Mucosa of gallbladder (tissue), 1 donor: ENCODE results near the gene DUS1L. TPM values are rescaled to one million over a fixed set of nuclear protein-coding genes. Genes with fewer than 3 reads are reported as not detected.

Source experiments
- DNase-seq: peaks from one replicate; pipeline ENCODE4 v3.0.0-alpha.2; 2020; ENCODE audit warnings: low spot score
- total RNA-seq: library from RNA; stranded (reverse); gene quantifications from one replicate; pipeline ENCODE4 v1.2.1, GENCODE V29; 2021
- donor health status: DM: no; HTN: no; CAD: no.

Gene DUS1L
- total RNA-seq, 1 donor from 2014 or later = 92.4 TPM

- DNase-seq = no peak
These were observed 35.1 kb upstream of the DUS1L start for GRCh38 chr17:82100502-82101298.

DNA sequence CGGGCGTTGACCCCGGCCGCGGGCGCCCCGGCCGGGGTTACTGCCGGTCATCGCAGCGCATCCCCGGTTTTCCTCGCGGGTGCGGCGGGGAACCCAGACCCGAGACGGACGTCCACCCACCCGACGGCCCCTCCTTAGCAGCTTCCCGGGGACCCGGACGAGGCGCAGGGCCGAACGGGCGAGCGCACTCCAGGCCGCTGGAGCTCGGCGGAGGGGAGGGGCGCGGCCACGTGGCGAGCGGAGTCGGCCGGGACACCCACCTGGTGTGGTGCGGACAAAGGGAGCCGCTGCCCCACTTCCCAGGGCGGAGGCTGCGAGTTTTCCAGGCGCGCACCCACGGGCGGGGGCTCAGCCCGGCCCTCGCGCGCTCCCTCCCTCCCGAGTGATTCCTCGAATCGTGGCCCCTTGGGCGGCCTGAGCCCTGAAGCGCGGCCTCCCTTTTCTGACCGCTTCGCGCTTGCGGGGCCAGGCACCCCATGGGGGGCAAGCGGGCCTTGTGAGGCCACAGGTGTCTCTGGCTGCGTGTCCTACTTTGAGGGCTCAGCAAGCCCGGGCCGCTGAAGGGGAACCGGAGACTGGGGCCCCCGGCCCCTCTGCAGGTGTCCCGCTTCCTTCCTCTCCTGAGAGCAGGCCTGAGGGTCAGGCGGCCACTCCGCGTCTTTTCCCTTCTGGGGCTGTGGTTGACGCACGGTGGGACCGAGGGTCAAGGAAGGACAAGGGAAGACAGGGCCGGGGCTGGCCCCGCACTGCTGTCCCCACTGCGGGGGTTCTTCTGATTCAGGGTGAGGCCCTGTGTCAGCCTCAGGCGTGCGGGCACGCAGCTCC is 33.5 kb upstream of the DUS1L start:
- no peak for DNase-seq

DNA sequence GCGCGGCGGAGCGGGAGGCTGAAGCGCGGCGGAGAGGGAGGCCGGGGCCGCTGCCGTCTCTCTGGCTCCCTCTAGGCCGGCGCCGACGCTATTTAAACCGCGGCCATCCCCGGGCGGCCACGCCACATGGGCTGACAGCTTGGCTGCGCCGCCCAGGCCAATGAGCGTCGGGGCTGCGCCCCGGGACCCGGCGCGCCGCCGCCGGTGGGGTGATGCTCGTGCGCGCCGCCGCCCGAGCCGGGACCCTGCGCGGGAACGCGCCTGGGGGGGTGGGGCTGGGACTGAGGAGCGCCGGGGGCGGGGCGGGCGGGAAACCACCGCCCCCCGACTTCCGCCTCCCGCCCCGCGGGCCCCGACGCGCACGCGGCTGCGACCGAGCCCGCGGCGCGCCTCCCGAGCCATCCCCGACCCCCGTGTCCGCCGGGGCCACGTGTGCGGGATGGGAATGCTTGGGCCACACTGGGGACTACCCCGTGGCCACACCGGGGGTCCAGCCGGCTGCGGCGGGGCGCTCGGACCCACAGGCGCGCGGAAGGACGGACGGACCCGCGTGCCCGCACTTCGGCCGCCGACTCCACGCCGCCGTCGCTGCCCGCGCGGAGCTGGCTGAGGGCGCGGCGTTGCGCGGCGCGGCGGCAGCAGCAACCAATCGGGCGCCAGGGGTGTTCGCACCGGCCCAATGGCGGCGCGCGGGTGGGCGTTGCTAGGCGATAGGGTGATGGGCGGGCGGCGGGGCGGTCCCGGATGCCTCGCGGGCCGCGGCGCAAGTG is 32.8 kb upstream of the DUS1L start, which contains the start of gene FASN:
FASN (minus strand) TSS at position 68 of the 770 bp plus-strand sequence. CDS start 1,791 bp downstream, outside the sequence.
- DNase-seq = peak; percentile 95

- DNase-seq = no peak
These were observed 32.2 kb upstream of the DUS1L start for GRCh38 chr17:82097919-82098168.

DNA sequence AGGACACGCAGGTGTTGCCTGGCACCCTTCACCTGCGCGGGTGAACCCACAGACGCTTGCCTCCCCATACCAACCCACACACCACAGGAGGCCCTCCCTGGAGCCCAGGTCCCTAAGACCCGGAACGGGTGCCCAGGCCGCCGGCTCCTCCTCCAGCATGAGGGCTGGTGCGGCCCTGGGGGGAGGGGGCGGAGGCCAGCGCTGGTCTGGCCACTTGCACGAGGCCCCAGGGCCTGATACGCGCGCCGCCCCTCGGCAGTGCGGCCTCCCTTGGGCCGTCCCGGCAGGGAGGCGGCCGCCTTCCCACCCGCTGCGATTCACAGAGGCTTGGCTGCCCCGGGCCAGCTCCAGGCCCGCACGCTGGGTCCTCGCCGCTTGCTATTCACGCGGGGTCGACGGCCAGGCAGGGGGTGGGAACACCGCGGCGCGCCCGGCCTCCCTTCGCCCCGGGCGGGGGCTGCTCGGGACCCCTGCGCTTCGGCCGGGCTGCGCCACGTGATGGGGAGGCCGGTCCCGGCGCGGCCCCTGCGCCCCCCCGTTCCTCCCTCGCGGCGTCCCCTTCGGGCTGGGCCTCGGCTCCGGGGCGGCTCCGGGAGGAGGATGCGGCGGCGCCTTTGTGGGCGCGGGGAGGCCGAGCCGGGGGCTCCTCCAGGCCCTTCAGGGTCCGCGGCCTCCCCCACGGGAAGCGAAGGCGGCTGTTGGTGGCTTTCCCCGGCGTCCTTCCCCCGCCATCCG is 31.7 kb upstream of the DUS1L start:
- DNase-seq = no peak

DNA sequence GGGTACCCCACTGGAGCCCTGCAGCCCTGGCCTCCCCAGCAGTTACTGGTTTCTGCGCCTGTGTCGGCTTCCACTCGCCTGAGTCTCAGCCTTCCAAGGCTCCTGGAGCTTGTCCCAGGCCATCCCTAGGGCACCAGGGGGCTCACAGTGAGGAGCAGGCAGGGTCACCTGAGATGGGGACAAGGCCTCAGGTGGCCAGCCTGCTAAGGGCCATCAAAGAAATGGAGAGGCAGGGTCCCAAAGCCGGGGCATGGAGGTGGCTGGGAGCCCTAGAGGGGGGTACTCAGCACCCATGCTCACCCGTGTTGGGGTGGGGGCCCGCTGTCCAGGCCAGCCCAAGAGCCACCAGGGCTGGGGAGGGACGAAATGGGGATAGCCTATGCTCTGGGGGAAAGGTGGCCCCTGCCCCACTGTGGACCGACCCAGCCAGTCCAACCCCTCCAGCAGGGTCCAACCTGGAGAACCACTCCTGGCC is 31.1 kb upstream of the DUS1L start:
- no peak for DNase-seq

GRCh38 chr17:82095777-82096708 is 30.4 kb upstream of the DUS1L start:
- no peak for DNase-seq

GRCh38 chr17:82094931-82095776 is 29.6 kb upstream of the DUS1L start:
- no peak for DNase-seq

GRCh38 chr17:82092995-82093751 is 27.6 kb upstream of the DUS1L start:
- DNase-seq = no peak

- DNase-seq = no peak
These were observed 27.0 kb upstream of the DUS1L start for GRCh38 chr17:82092628-82092994.

DNA sequence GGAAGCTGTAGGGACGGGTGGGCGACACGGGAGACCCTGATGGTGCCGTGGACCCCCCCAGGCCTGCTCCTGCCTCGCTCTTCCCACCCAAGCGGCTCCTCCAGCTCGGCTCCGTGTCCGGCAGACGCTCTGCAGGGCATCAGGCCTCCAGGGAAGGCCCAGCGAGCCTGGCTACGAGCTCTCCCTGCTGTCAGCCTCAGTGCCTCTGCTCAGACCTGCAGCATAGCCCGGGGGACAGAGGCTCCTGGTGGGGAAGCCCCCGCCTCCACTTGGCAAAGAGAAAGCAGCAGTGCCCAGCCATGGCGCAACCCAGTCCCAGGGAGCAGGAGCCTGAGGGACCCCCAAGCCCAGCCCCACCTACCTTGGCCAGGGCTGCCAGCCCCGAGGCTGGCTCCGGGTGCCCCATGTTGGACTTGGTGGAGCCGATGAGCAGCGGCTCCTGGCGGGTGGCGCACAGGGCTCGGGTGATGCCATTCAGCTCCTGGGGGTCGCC is 26.5 kb upstream of the DUS1L start:
- DNase-seq = no peak

- no peak for DNase-seq
These were observed 25.9 kb upstream of the DUS1L start for GRCh38 chr17:82091264-82092066.

DNA sequence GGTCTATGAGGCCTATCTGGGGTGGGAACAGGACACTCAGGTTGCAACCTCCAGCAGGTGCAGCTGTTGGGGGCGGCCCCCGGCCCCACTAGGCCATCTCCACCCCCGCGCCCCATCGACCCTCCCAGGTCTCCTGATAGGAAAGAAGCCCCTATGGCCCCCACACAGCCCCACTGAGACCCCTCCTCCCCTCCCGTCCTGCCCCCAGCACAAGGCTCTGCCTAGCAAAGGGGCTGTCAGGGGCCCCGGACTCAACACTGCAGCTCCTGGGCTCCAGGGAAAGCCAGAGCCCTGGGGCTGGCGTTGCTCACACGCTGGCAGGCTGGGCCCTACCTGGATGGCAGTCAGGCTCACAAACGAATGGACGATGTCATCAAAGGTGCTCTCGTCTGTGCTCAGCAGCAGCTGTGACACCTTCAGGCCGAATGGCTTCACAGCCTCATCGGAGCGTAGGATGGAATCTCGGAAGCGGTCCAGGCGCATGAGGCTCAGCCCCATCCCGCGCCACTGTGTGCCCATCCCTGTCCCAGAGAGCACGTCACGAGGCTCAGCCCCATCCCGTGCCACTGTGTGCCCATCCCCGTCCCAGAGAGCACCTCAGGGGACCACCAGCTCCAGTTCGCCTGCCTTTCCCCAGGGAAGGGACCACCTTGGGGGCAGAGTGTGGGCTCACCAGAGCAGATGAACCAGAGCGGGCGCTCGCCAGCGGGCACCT is 25.1 kb upstream of the DUS1L start:
- DNase-seq = no peak

- no peak for DNase-seq
These were observed 24.3 kb upstream of the DUS1L start for GRCh38 chr17:82089723-82090548.

GRCh38 chr17:82088838-82089722 is 23.5 kb upstream of the DUS1L start:
- no peak for DNase-seq
